Caco-2 (cell line): ENCODE measurements around the gene TP53BP2. TPM values are rescaled to one million over a fixed set of nuclear protein-coding genes. Genes with fewer than 3 reads are reported as not detected.

Experiments used
- BruUV-seq: library from RNA; stranded (reverse); fragments of 400-500 nt; replicated peaks from 2 replicates; lab custom pipeline; 2021; lab: Mats Ljungman, UMichigan
- CTCF ChIA-PET: fragments of 300-600 bp; sonication (Branson Sonifier 250); formaldehyde crosslinking; loops from one replicate; lab custom pipeline; 2022; ENCODE audit warnings: antibody characterized with exemption; lab: Charles Lee
- POLR2A ChIA-PET: fragments of 300-600 bp; sonication (Branson Sonifier 250); formaldehyde crosslinking; loops from one replicate; lab custom pipeline; 2022; ENCODE audit warnings: antibody characterized with exemption; lab: Charles Lee
- DNase-seq, 2 experiments: peaks; one replicate each; pipeline versions ENCODE4 v3.0.0 to v3.0.0-alpha.2; 2020 to 2022
- H3K27me3 ChIP-seq: replicated peaks from 2 replicates; pipeline ENCODE4 v1.6.0; 2011; ENCODE audit warnings: low read length; ENCODE audit not compliant: control insufficient read depth, insufficient read depth
- H3K36me3 ChIP-seq: 2 replicates; pipeline ENCODE4 v1.5.1; 2011; ENCODE audit warnings: low read length; ENCODE audit not compliant: control insufficient read depth, insufficient read depth
- H3K4me1 ChIP-seq: fragments of 250-450 bp; sonication (Bioruptor Pico); 2 replicates; pipeline ENCODE4 v1.5.1; 2020; ENCODE audit warnings: mild to moderate bottlenecking
- H3K4me3 ChIP-seq: 2 replicates; pipeline ENCODE4 v1.5.1; 2011; ENCODE audit warnings: low read depth, mild to moderate bottlenecking, control low read depth, low read length
- H3K9me3 ChIP-seq: fragments of 250-450 bp; sonication (Bioruptor Pico); 2 replicates; pipeline ENCODE4 v1.5.1; 2020; ENCODE audit warnings: mild to moderate bottlenecking, moderate library complexity
- H3K27ac Mint-ChIP-seq: one replicate; pipeline ENCODE4 v1.8.0; 2022; ENCODE audit warnings: mixed read lengths; ENCODE audit not compliant: unreplicated experiment
- H3K27me3 Mint-ChIP-seq: one replicate; pipeline ENCODE4 v1.8.0; 2022; ENCODE audit warnings: mixed read lengths; ENCODE audit not compliant: insufficient read depth, unreplicated experiment
- H3K36me3 Mint-ChIP-seq: one replicate; pipeline ENCODE4 v1.8.0; 2022; ENCODE audit warnings: mild to moderate bottlenecking, mixed read lengths; ENCODE audit not compliant: insufficient read depth, unreplicated experiment
- H3K4me1 Mint-ChIP-seq: one replicate; pipeline ENCODE4 v1.8.0; 2022; ENCODE audit warnings: low read depth, mixed read lengths; ENCODE audit not compliant: unreplicated experiment
- H3K4me3 Mint-ChIP-seq: one replicate; pipeline ENCODE4 v1.8.0; 2022; ENCODE audit warnings: mild to moderate bottlenecking, moderate library complexity, mixed read lengths; ENCODE audit not compliant: unreplicated experiment
- H3K9me3 Mint-ChIP-seq: one replicate; pipeline ENCODE4 v1.8.0; 2022; ENCODE audit warnings: mixed read lengths; ENCODE audit not compliant: unreplicated experiment
- CTCF ChIP-seq, 2 experiments: fragments of 200-600 bp in 1 of 2; IDR thresholded peaks; 1 replicate in 1 of 2; 2 replicates in 1 of 2; pipeline versions ENCODE4 v1.5.1 to v1.8.0; 2011 to 2022; ENCODE audit warnings: antibody characterized with exemption in 1 of 2, control low read depth in 1 of 2, inconsistent platforms in 1 of 2, low read depth in 1 of 2, low read length in 1 of 2, mild to moderate bottlenecking in 1 of 2, moderate library complexity in 1 of 2; ENCODE audit not compliant: insufficient read depth in 1 of 2, severe bottlenecking in 1 of 2, unreplicated experiment in 1 of 2
- intact Hi-C: fragments of 100-400 bp; cut with micrococcal nuclease; formaldehyde crosslinking; loops from one replicate; pipeline ENCODE4 v1.10.0; 2022; ENCODE audit not compliant: unreplicated experiment
- total RNA-seq: library from RNA; stranded (reverse); gene quantifications from 2 replicates; pipeline ENCODE4 v1.2.3, GENCODE V29; 2022

Gene TP53BP2
- total RNA-seq, 1 experiment from 2014 or later, result 49.6 TPM

DNA sequence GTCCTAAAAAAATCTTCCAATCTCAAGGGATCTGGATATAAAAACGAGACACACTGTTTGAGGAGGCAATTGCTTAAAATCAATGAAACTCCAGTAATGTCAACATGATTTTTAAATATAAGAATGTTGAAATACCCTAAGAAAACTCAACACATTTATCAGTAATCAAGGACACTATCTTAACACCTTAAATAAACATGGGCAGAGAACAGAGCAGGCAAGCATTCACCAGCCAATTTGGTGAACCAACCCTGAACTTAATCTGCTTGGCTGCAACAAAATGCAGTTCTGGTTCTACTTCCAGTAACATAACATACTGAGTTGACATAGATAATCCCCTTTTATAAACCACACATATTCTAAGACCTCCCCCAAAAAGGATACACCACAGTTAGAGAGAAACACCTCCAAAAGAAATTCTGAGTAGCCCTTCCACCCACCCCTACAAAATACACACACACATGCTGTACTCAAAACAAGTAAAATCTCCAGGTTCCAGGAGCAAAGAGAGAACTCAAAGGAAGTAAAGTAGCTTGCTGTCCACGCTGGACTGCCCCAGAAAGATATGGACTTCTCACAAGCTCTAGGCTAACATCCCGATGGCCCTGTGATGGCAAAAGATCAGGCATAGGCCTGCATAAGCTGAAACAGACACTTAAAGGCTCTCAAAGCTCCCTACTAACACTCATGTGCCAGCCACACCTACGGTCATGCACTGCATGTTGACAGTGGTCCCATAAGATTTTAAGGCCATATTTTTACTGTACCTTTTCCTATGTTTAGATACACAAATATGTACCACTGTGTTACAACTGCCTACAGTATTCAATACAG lies 30.5 kb downstream of the TP53BP2 start:
- Mint-ChIP-seq H3K4me1 (peaks cover 30% of the 10 kb centered on the region), H3K4me3 (no peak overlapping the region), H3K27ac (peak overlapping the region; percentile 45), H3K27me3 (no peaks in the 10 kb centered on the region), H3K9me3 (no peaks in the 10 kb centered on the region), H3K36me3 (peaks cover 69% of the 10 kb centered on the region)
- Histone ChIP-seq H3K9me3 (no peaks in the 10 kb centered on the region), H3K27me3 (no peaks in the 10 kb centered on the region), H3K4me1 (peaks cover 34% of the 10 kb centered on the region), H3K36me3 (0 out of 2 replicates have a peak, but pooled peaks cover 1% of the 10 kb centered on the region), H3K4me3 (no peak overlapping the region)
- BruUV-seq, result no TSS peak
- POLR2A ChIA-PET, result no interaction called here
- no peak for TF ChIP-seq CTCF (IDR thresholded peaks at IDR 0.05; ENCODE audit: insufficient read depth in 1 of 2, low read depth in 1 of 2, low read length in 1 of 2, severe bottlenecking in 1 of 2, unreplicated experiment in 1 of 2)
- CTCF ChIA-PET, result no interaction called here
- intact Hi-C loops, result no loop called here
- no peak for DNase-seq

DNA sequence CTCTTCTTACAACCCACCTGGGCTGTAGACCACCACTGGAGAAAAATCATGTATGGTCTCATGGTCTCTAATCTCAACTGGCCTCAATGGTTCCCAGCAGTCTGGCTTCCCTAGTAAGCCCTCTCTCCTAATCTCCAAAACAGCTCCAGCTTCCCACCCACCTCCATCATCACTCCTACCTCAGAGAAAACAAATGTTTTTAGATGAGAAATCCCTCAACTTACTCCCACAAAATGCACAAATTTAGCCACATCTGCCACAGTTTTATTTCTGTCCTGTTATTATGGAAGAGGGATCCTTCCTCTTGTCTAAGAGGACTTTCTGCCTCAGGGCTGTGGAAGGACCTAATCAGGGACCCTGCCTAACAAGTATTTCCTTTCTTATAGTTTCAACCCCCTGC lies 32.1 kb downstream of the TP53BP2 start:
- Histone ChIP-seq H3K4me3 (no peak overlapping the region), H3K9me3 (no peaks in the 10 kb centered on the region), H3K36me3 (0 out of 2 replicates have a peak, but pooled peaks cover 1% of the 10 kb centered on the region), H3K4me1 (peaks cover 22% of the 10 kb centered on the region), H3K27me3 (no peaks in the 10 kb centered on the region)
- Mint-ChIP-seq H3K27me3 (no peaks in the 10 kb centered on the region), H3K9me3 (no peaks in the 10 kb centered on the region), H3K36me3 (peaks cover 69% of the 10 kb centered on the region), H3K4me1 (peaks cover 16% of the 10 kb centered on the region), H3K27ac (no peak overlapping the region), H3K4me3 (no peak overlapping the region)
- ChIA-PET CTCF (no interaction called here), POLR2A (no interaction called here)
- BruUV-seq, result no TSS peak
- intact Hi-C loops, result no loop called here
- TF ChIP-seq CTCF (IDR thresholded peaks at IDR 0.05; ENCODE audit: insufficient read depth in 1 of 2, low read depth in 1 of 2, low read length in 1 of 2, severe bottlenecking in 1 of 2, unreplicated experiment in 1 of 2), result no peak
- DNase-seq, result no peak

DNA sequence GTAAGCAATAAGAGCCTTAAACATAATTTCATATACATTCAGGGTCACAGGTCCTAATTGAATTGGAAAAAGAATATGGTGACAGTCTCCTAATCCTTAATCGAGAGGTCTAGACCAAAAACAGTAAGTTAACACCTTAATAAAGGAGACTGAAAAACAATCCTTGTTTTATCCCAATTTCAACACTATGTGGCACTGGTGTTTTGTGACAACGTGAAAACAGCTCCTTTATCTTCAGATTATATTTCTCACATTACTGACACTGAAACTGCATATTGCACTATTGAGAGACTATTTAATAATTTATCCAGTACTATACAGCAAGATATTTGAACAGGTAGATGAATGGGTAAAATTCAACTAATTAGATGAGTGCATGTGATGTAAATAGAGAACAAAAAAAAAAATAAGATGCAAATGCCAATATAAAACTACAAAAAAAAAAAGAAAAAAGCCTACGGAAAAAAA lies 34.1 kb downstream of the TP53BP2 start:
- Mint-ChIP-seq H3K4me3 (no peak overlapping the region), H3K27ac (no peak overlapping the region), H3K27me3 (no peaks in the 10 kb centered on the region), H3K36me3 (peaks cover 75% of the 10 kb centered on the region), H3K4me1 (peaks cover 16% of the 10 kb centered on the region), H3K9me3 (no peaks in the 10 kb centered on the region)
- no peak overlapping the region for H3K4me3 ChIP-seq
- no TSS peak for BruUV-seq
- peaks cover 20% of the 10 kb centered on the region for H3K4me1 ChIP-seq
- H3K27me3 ChIP-seq, result no peaks in the 10 kb centered on the region
- intact Hi-C loops, result loop anchor here (1.0 kb wide), 2 partner anchors 35 to 240 kb away; no protein-coding TSS in a partner anchor
- CTCF ChIA-PET, result interaction anchor here (1.2 kb wide), 1 partner anchor 239 kb away, joined by 4 read pairs; no protein-coding TSS in a partner anchor
- peak in 1 of 2 experiments; percentile 40 for TF ChIP-seq CTCF (IDR thresholded peaks at IDR 0.05; ENCODE audit: insufficient read depth in 1 of 2, low read depth in 1 of 2, low read length in 1 of 2, severe bottlenecking in 1 of 2, unreplicated experiment in 1 of 2)
- no peaks in the 10 kb centered on the region for H3K9me3 ChIP-seq
- POLR2A ChIA-PET, result no interaction called here
- peaks cover 1% of the 10 kb centered on the region; the same call in 1 of the 2 replicates for H3K36me3 ChIP-seq
- peak in 1 of 2 experiments; percentile 28 for DNase-seq
